Stimulated activated CD4-positive, alpha-beta T cell treated with anti-CD3 and anti-CD28 coated beads, Interleukin-12 subunit alpha, Interleukin-12 subunit beta, amount 100 ng/mL, for 24 hours (primary cell): ENCODE results near the gene PIGC.
"Not testable (repeated sequence)": the region's sequence is repeated elsewhere in the genome, so short reads cannot be mapped to it uniquely, and the experiment has no call there.

ENCODE experiments used
- DNase-seq, 2 experiments: peaks; one replicate each; pipeline ENCODE4 v3.0.0-alpha.2; 2020; ENCODE audit warnings: low read depth in 2 of 2

The PIGC gene

GRCh38 chr1:172466795-172467407 lies 23.0 kb upstream of the PIGC start:
- DNase-seq = no peak

GRCh38 chr1:172465617-172466016 lies 21.7 kb upstream of the PIGC start:
- DNase-seq = no peak

- no peak for DNase-seq
Measured at GRCh38 chr1:172460887-172461315, 17.0 kb upstream of the PIGC start.

- no peak for DNase-seq
Measured at GRCh38 chr1:172460177-172460576, 16.3 kb upstream of the PIGC start.

GRCh38 chr1:172457479-172458130 lies 13.7 kb upstream of the PIGC start:
- DNase-seq = no peak

- DNase-seq = no peak
Measured at GRCh38 chr1:172456344-172456769, 12.5 kb upstream of the PIGC start.

- DNase-seq = no peak
Measured at GRCh38 chr1:172455451-172455850, 11.6 kb upstream of the PIGC start.

- DNase-seq = no peak
Measured at GRCh38 chr1:172453607-172454006, 9.7 kb upstream of the PIGC start.

GRCh38 chr1:172453153-172453545 lies 9.3 kb upstream of the PIGC start:
- no peak for DNase-seq

- DNase-seq = no peak
Measured at GRCh38 chr1:172452536-172453152, 8.8 kb upstream of the PIGC start.

GRCh38 chr1:172451002-172451443 lies 7.2 kb upstream of the PIGC start:
- no peak for DNase-seq

GRCh38 chr1:172450524-172450885 lies 6.6 kb upstream of the PIGC start:
- DNase-seq = no peak

- no peak for DNase-seq
Measured at GRCh38 chr1:172449585-172450523, 6.0 kb upstream of the PIGC start.

GRCh38 chr1:172448995-172449584 lies 5.2 kb upstream of the PIGC start:
- DNase-seq = no peak

- DNase-seq = no peak
Measured at GRCh38 chr1:172447641-172448040, 3.8 kb upstream of the PIGC start.

- DNase-seq = no peak
Measured at GRCh38 chr1:172446547-172446946, 2.7 kb upstream of the PIGC start.

GRCh38 chr1:172442843-172443565 lies 865 bp downstream of the PIGC start:
- DNase-seq = no peak

GRCh38 chr1:172442404-172442803 lies 1.5 kb downstream of the PIGC start:
- DNase-seq = no peak

- DNase-seq = not testable (repeated sequence)
Measured at GRCh38 chr1:172437183-172437582, 6.7 kb downstream of the PIGC start.

- DNase-seq = no peak
Measured at GRCh38 chr1:172431721-172432192, 12.1 kb downstream of the PIGC start.

GRCh38 chr1:172431204-172431603 lies 12.7 kb downstream of the PIGC start:
- DNase-seq = no peak
